K562 (cell line): Measurements from ENCODE around the gene WDR81. TPM values are rescaled to one million over a fixed set of nuclear protein-coding genes. Genes with fewer than 3 reads are reported as not detected.

Source experiments
- CTCFL ChIP-seq: IDR thresholded peaks from 2 replicates; pipeline ENCODE4 v1.6.1; 2011; ENCODE audit warnings: borderline replicate concordance, low read depth, mild to moderate bottlenecking, moderate library complexity, low read length; ENCODE audit not compliant: insufficient read depth, poor library complexity, severe bottlenecking
- ETS1 ChIP-seq: conservative IDR thresholded peaks from 2 replicates; pipeline ENCODE4 v1.6.1; 2011; ENCODE audit warnings: low read depth, mild to moderate bottlenecking, low read length; ENCODE audit not compliant: control insufficient read depth
- EZH2 ChIP-seq: IDR thresholded peaks from 2 replicates; pipeline ENCODE4 v1.6.1; 2012; ENCODE audit warnings: low read depth, mild to moderate bottlenecking, inconsistent platforms, low read length, borderline replicate concordance
- FOXA1 ChIP-seq: fragments of 450-650 bp; IDR thresholded peaks from 2 replicates; pipeline ENCODE4 v1.6.1; 2016; ENCODE audit warnings: mild to moderate bottlenecking, borderline replicate concordance
- GTF2F1 ChIP-seq: IDR thresholded peaks from 2 replicates; pipeline ENCODE4 v1.6.1; 2011; ENCODE audit warnings: low read depth, low read length, improper control_type of control experiment
- HCFC1 ChIP-seq: IDR thresholded peaks from 2 replicates; pipeline ENCODE4 v1.6.1; 2012; ENCODE audit warnings: low read depth, low read length, improper control_type of control experiment
- HMG20B ChIP-seq: fragments of 250-450 bp; sonication (Bioruptor Pico); IDR thresholded peaks from 2 replicates; pipeline ENCODE4 v1.5.0; 2021; ENCODE audit warnings: mild to moderate bottlenecking
- HNRNPUL1 ChIP-seq: fragments of 200-400 bp; formaldehyde crosslinking; IDR thresholded peaks from 2 replicates; pipeline ENCODE4 v1.6.1; 2017; ENCODE audit warnings: low read length
- KDM5B ChIP-seq: fragments of 200-600 bp; sonication (generic); IDR thresholded peaks from 2 replicates; pipeline ENCODE4 v1.6.1; 2012; ENCODE audit warnings: low read depth, mild to moderate bottlenecking, moderate library complexity, low read length, control low read depth, inconsistent platforms; ENCODE audit not compliant: insufficient replicate concordance
- MAFK ChIP-seq: IDR thresholded peaks from 2 replicates; pipeline ENCODE4 v1.6.1; 2011; ENCODE audit warnings: low read length, improper control_type of control experiment
- MAX ChIP-seq: sonication (generic); formaldehyde crosslinking; IDR thresholded peaks from 2 replicates; pipeline ENCODE4 v1.9.0; 2022; ENCODE audit warnings: mild to moderate bottlenecking, missing genetic modification reagents
- NONO ChIP-seq, 2 experiments: fragments of 200-400 bp in 1 of 2; fragments of 450-650 bp in 1 of 2; formaldehyde crosslinking in 1 of 2; IDR thresholded peaks; 2 replicates each; pipeline ENCODE4 v1.6.1; 2017; ENCODE audit warnings: low read depth in 2 of 2, mild to moderate bottlenecking in 2 of 2, moderate library complexity in 2 of 2, low read length in 1 of 2
- NRF1 ChIP-seq, 2 experiments: fragments of 450-650 bp; IDR thresholded peaks in 1 of 2; conservative IDR thresholded peaks in 1 of 2; 2 replicates each; pipeline ENCODE4 v1.6.1; 2014; ENCODE audit warnings: mild to moderate bottlenecking in 2 of 2
- POLR2G ChIP-seq: fragments of 200-400 bp; formaldehyde crosslinking; IDR thresholded peaks from 2 replicates; pipeline ENCODE4 v1.6.1; 2017; ENCODE audit warnings: low read depth, mild to moderate bottlenecking, antibody characterized with exemption, low read length, moderate library complexity
- RFX5 ChIP-seq: IDR thresholded peaks from 2 replicates; pipeline ENCODE4 v1.6.1; 2011; ENCODE audit warnings: low read depth, mild to moderate bottlenecking, improper control_type of control experiment, low read length
- SMAD4 ChIP-seq: fragments of 250-450 bp; sonication (Bioruptor Pico); conservative IDR thresholded peaks from 2 replicates; pipeline ENCODE4 v1.8.0; 2021; ENCODE audit warnings: inconsistent platforms, mild to moderate bottlenecking, moderate library complexity
- THRAP3 ChIP-seq: fragments of 450-650 bp; IDR thresholded peaks from 2 replicates; pipeline ENCODE4 v1.6.1; 2016; ENCODE audit warnings: mild to moderate bottlenecking, inconsistent platforms, borderline replicate concordance
- ZBTB7A ChIP-seq: IDR thresholded peaks from 2 replicates; pipeline ENCODE4 v1.6.1; 2011; ENCODE audit warnings: low read depth, mild to moderate bottlenecking, low read length, moderate library complexity, borderline replicate concordance; ENCODE audit not compliant: control insufficient read depth
- ZNF280A ChIP-seq: fragments of 450-650 bp; IDR thresholded peaks from 2 replicates; pipeline ENCODE4 v1.6.1; 2018; ENCODE audit warnings: mild to moderate bottlenecking, low read depth; ENCODE audit not compliant: partially characterized antibody
- ZNF3 ChIP-seq: fragments of 250-450 bp; sonication (Bioruptor Pico); IDR thresholded peaks from 2 replicates; pipeline ENCODE4 v1.5.0; 2021; ENCODE audit warnings: mild to moderate bottlenecking, moderate library complexity
- ZNF41 ChIP-seq: fragments of 250-450 bp; sonication (Bioruptor Pico); conservative IDR thresholded peaks from 2 replicates; pipeline ENCODE4 v1.4.0; 2020; ENCODE audit warnings: mild to moderate bottlenecking
- ZNF696 ChIP-seq: fragments of 250-450 bp; sonication (Bioruptor Pico); conservative IDR thresholded peaks from 2 replicates; pipeline ENCODE4 v1.4.0; 2020; ENCODE audit warnings: mild to moderate bottlenecking, moderate library complexity
- ZNF778 ChIP-seq: fragments of 450-650 bp; formaldehyde crosslinking; IDR thresholded peaks from 2 replicates; pipeline ENCODE4 v1.4.0; 2020; ENCODE audit warnings: mild to moderate bottlenecking, moderate library complexity
- polyA plus RNA-seq, 8 experiments: library from polyadenylated mRNA; depleted of rRNA in 4 of 8; stranded (reverse) in 5 of 8; unstranded in 3 of 8; fragments of >200 nt; fragmentation: Nextera tagmentation in 2 of 8; fragmentation: Illumina TruSeq in 1 of 8; extraction: Ambion mirVana in 2 of 8; extraction: Trizol in 1 of 8; gene quantifications; 2 replicates each; pipeline versions ENCODE4 v1.2.1 to v1.2.3, GENCODE V29; 2011 to 2014; ENCODE audit warnings: inconsistent platforms in 1 of 8, missing spikeins in 1 of 8
- total RNA-seq, 7 experiments: library from RNA; depleted of rRNA in 6 of 7; stranded (reverse); fragments of >200 nt in 6 of 7; fragmentation: Illumina TruSeq in 2 of 7; extraction: Trizol in 2 of 7; gene quantifications; 2 replicates each; pipeline versions ENCODE4 v1.2.1 to v1.2.3, GENCODE V29; 2011 to 2021; ENCODE audit warnings: low replicate concordance in 1 of 7

WDR81 gene
- total and polyA plus RNA-seq, 9 of the 15 experiments (the other 6 are each of a cell fraction or from before 2014, with no cell fraction given) = 0.01 to 17.1 (median 3.3) TPM

- TF ChIP-seq POLR2G (peak; percentile 43; the same call in 1 of the 2 replicates), ZNF3 (CRISPR knock-in tag) (no peak), HMG20B (no peak), ETS1 (no peak), ZNF778 (CRISPR knock-in tag) (no peak), EZH2 (no peak), ZNF696 (CRISPR knock-in tag) (no peak), ZBTB7A (peak; percentile 42; the same call in 1 of the 2 replicates), NRF1 (conservative IDR thresholded peaks at IDR 0.05 in 1 of 2, IDR thresholded peaks at IDR 0.05 in 1 of 2) (peak; percentile 32 to 47; a peak in 2 of 4 replicates), SMAD4 (CRISPR knock-in tag) (0 out of 2 replicates have a peak, but pooled peaks have one; percentile 9), MAFK (no peak), GTF2F1 (no peak), HCFC1 (no peak), KDM5B (no peak), HNRNPUL1 (no peak), CTCFL (peak; percentile 62), ZNF280A (no peak), THRAP3 (no peak), RFX5 (no peak), FOXA1 (no peak), NONO (IDR thresholded peaks at IDR 0.05; ENCODE audit: low read depth in 2 of 2, low read length in 1 of 2) (no peak), ZNF41 (CRISPR knock-in tag) (no peak), MAX (CRISPR knock-in tag) (peak; percentile 13)
Measured at GRCh38 chr17:1724869-1725641, 551 bp downstream of the WDR81 start (continued).
